Aorta (tissue), 5 donors: ENCODE results near the gene ABHD16B. TPM values are rescaled to one million over a fixed set of nuclear protein-coding genes. Genes with fewer than 3 reads are reported as not detected.

Experiments
- ATAC-seq: fragments of 200-7000 bp; cut with Tn5 transposase; one replicate; pipeline ENCODE4 v1.9.1; 2022; ENCODE audit warnings: moderate library complexity; ENCODE audit not compliant: low FRiP score
- DNase-seq, 2 donors: peaks; one replicate each; pipeline ENCODE4 v3.0.0-alpha.2; 2020
- H3K27ac ChIP-seq, 2 donors: one replicate each; pipeline ENCODE4 v1.5.1; 2013; ENCODE audit warnings: low read length in 2 of 2, mild to moderate bottlenecking in 2 of 2, moderate library complexity in 2 of 2, control low read depth in 1 of 2, inconsistent platforms in 1 of 2, low read depth in 1 of 2
- H3K27me3 ChIP-seq, 2 donors: one replicate each; pipeline ENCODE4 v1.6.1; 2013; ENCODE audit warnings: control low read depth in 1 of 2, low read length in 1 of 2, mild to moderate bottlenecking in 1 of 2, moderate library complexity in 1 of 2; ENCODE audit not compliant: insufficient read depth in 2 of 2, control insufficient read depth in 1 of 2
- H3K36me3 ChIP-seq, 2 donors: one replicate each; pipeline ENCODE4 v1.6.1; 2013; ENCODE audit warnings: control low read depth in 1 of 2, low read length in 1 of 2, mild to moderate bottlenecking in 1 of 2; ENCODE audit not compliant: insufficient read depth in 2 of 2, control insufficient read depth in 1 of 2
- H3K4me1 ChIP-seq, 2 donors: one replicate each; pipeline ENCODE4 v1.6.1; 2013; ENCODE audit warnings: low read length in 2 of 2, control low read depth in 1 of 2, mild to moderate bottlenecking in 1 of 2, moderate library complexity in 1 of 2; ENCODE audit not compliant: insufficient read depth in 2 of 2, control insufficient read depth in 1 of 2
- H3K4me3 ChIP-seq, 2 donors: one replicate each; pipeline ENCODE4 v1.5.1; 2013; ENCODE audit warnings: low read length in 2 of 2, control low read depth in 1 of 2, mild to moderate bottlenecking in 1 of 2
- H3K9me3 ChIP-seq: one replicate; pipeline ENCODE4 v1.6.1; 2013; ENCODE audit warnings: mild to moderate bottlenecking, low read length; ENCODE audit not compliant: control insufficient read depth
- WGBS, 2 donors: extraction: QIAGEN DNeasy Blood & Tissue Kit; methylation state at CpG; one replicate each; pipeline ENCODE4 v1.1.7; 2013; 5-methylcytosine and 5-hydroxymethylcytosine counted together
- intact Hi-C, 2 donors: fragments of 100-400 bp; cut with DNase I; formaldehyde crosslinking; loops; one replicate each; pipeline versions ENCODE4 v1.14.2 to v1.15.0; 2022
- polyA plus RNA-seq, 2 donors: library from polyadenylated mRNA; stranded (reverse); fragments of 200-250 nt; gene quantifications; one replicate each; pipeline ENCODE4 v1.2.3, GENCODE V29; 2013
- total RNA-seq, 2 donors: library from RNA; stranded (reverse); fragmentation: NEBNext Ultra II Directional; extraction: Animal tissue kit (Norgen Biotek cat#: 25700); gene quantifications; one replicate each; pipeline ENCODE4 v1.2.1, GENCODE V29; 2021
- donor health status: healthy with polysubstance abuse.
- donor health status: Bipolar disorder and iron deficiency.
- donor health status: DM: no; HTN: no; CAD: no.
- donor health status: DM: no; HTN: no; CAD: no.
- donor health status: DM: yes; HTN: yes; CAD: no.

The ABHD16B gene
- total and polyA plus RNA-seq, 4 donors: 0.38 TPM; not detected in 3

DNA sequence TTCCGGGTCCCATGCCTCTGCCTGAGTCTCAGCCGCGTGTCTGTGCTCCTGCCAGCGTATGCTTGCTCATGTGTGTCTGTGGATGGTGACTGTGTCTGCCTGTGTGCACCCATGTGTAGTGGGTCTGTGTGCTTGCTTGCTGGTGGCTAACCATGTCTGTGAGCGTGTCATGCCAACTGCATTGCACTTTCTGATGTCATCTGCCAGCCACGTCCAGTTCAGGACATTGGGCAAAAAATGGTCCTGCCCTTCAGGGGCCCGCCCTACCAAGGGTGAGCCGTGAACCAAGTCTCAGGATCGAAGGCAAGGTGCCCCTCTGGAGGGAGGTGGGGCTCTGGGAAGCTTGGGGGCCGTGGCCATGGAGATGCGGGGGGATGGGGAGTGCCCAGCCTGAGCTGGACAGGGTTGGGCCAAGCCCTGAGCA is 20.9 kb upstream of the ABHD16B start:
- intact Hi-C loops: no loop called here
- Histone ChIP-seq H3K4me1 (no peaks in the 10 kb centered on the region), H3K27ac (no peak overlapping the region), H3K27me3 (no peaks in the 10 kb centered on the region), H3K4me3 (no peak overlapping the region), H3K36me3 (no peaks in the 10 kb centered on the region), H3K9me3 (no peaks in the 10 kb centered on the region)
- DNase-seq (no peak), ATAC-seq (no peak)
- WGBS, 2 donors: 82 to 84% methylated on average over 11 of the region's 11 CpGs

DNA sequence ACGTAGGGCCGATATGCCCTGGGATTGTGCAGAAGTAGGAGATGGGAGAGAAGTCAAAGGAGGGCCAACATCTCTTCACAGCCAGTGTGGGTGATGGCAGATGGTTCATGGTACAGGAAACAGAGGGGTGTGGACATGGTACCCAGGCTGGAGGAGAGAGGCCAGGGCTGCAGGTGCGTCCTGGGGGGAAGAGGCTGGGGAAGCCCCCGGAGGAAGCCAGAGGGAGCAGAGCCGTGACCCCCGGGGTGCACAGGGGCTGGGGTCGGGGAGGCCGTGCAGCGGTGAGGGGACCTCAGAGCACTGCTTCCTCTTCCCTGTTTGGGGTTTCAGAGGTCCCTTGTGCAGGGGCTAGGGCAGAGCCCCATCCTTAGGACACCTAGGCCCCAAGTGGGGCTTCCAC is 19.0 kb upstream of the ABHD16B start:
- no peaks in the 10 kb centered on the region for H3K36me3 ChIP-seq
- intact Hi-C loops: no loop called here
- no peaks in the 10 kb centered on the region for H3K4me1 ChIP-seq
- ATAC-seq (no peak), DNase-seq (no peak)
- H3K27me3 ChIP-seq: no peaks in the 10 kb centered on the region
- no peak overlapping the region for H3K27ac ChIP-seq
- H3K9me3 ChIP-seq: no peaks in the 10 kb centered on the region
- H3K4me3 ChIP-seq: no peak overlapping the region
- WGBS, 2 donors: 87 to 96% methylated on average over 4 to 9 of the region's 9 CpGs

DNA sequence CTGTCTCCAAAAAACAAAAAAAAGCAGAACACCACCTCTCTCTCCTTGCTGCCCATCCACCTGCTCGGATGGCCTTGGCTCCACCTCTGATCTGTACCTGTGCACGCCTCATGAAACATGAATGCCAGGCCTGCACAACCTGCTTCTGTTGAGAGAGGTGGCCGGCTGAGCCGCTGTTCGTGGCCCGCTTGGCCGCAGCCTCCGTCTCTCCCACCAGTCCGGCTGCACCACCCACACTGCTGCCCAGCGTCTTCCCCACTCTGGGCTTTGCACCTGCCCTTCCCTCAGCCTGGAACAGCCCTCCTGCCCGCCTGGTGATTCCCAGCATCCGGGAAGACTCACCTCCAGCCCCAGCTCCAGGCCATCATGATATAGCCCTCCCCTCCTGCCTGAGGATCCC is 18.1 kb upstream of the ABHD16B start:
- no peak overlapping the region for H3K27ac ChIP-seq
- DNase-seq: no peak
- ATAC-seq: no peak
- H3K36me3 ChIP-seq: no peaks in the 10 kb centered on the region
- intact Hi-C loops: no loop called here
- no peak overlapping the region for H3K4me3 ChIP-seq
- no peaks in the 10 kb centered on the region for H3K9me3 ChIP-seq
- WGBS, 2 donors: 91% methylated on average over 12 of the region's 12 CpGs
- H3K4me1 ChIP-seq: no peaks in the 10 kb centered on the region
- H3K27me3 ChIP-seq: no peaks in the 10 kb centered on the region

DNA sequence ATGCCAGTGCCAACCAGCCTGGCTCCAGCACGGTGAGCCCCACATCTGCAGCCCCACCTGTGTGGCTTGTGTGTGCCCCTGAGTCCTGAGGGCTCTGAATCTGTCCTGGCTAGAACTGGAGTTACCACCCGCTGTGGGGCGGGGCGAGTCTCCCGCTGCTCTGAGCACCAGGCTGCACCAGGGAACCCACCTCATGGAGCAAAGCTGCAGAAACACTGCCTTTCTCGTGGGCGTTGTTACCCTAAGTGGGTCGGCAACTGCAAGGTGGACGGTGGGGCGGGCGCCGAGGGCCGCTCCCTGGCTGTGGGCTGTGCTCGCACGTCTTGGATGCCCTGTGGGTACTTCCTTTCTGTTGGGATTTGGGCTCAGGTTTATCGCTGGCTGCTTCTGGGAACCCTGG is 17.5 kb upstream of the ABHD16B start:
- H3K27me3 ChIP-seq: no peaks in the 10 kb centered on the region
- DNase-seq: no peak
- no peaks in the 10 kb centered on the region for H3K36me3 ChIP-seq
- no peaks in the 10 kb centered on the region for H3K4me1 ChIP-seq
- no peaks in the 10 kb centered on the region for H3K9me3 ChIP-seq
- no peak for ATAC-seq
- intact Hi-C loops: no loop called here
- H3K4me3 ChIP-seq: no peak overlapping the region
- 79 to 84% methylated on average over 16 of the region's 16 CpGs for WGBS, 2 donors
- no peak overlapping the region for H3K27ac ChIP-seq

DNA sequence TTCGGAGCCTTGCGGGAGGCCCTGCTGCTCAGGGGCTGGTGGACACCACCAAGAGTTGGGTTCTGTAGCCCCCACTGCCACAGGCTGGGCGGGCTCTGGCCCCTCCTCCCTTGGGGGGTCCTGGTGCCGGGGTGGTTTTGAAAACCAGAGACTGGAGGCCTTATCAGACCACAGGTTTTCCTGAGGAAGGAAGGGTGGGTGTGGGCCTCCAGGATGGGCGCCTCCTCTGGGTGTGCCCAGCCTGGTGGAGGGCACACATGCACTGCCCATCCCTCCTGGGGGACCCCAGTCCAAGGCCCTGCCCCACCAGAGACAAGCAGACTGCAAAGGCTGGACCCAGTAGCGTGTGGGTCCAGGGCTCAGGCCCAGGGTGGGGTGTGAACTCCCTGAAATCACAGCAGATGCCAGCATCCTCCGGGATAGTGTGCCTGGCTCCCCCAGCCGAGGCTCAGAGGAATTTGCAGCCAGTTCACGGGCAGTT is 16.7 kb upstream of the ABHD16B start:
- Histone ChIP-seq H3K27ac (no peak overlapping the region), H3K9me3 (no peaks in the 10 kb centered on the region), H3K4me3 (no peak overlapping the region), H3K4me1 (no peaks in the 10 kb centered on the region), H3K36me3 (no peaks in the 10 kb centered on the region), H3K27me3 (no peaks in the 10 kb centered on the region)
- 83 to 90% methylated on average over 9 of the region's 9 CpGs for WGBS, 2 donors
- DNase-seq (no peak), ATAC-seq (no peak)
- intact Hi-C loops: no loop called here

DNA sequence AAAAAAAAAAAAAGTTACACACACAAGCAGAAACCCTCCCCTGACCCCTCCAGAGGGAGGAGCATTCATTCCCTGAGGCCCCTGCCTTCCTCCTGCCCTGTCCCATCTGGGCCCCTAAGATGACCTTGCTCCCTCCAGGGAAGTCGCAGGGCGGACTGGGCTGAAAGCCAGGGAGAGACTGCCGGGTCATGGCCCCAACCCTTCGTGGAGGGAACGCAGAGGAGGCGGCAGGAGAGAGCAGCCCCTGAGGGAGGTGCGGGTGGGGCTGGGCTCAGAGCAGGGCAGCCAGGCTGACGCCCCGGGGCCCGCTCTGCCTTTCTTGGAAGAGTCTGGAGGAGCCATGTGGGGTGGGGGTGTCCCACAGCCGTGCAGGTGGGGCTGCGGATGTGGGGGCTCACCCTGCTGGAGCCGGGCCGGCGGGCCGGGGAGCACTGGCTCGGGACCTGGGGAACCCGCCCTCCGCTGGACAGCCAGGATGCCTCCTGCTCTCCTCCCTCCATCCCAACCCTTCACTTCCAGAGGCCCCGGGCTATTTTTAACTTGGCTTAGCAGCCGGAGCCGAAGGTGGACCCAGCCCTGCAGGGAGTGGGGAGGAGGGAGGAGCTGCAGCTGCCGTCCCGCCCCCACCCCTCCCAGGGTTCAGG is 15.0 kb upstream of the ABHD16B start:
- no peak overlapping the region for H3K27ac ChIP-seq
- ATAC-seq: peak; percentile 70

GRCh38 chr20:63846888-63847236 is 14.4 kb upstream of the ABHD16B start:
- intact Hi-C loops: no loop called here
- Histone ChIP-seq H3K27ac (no peak overlapping the region), H3K9me3 (no peaks in the 10 kb centered on the region), H3K36me3 (no peaks in the 10 kb centered on the region), H3K4me3 (no peak overlapping the region), H3K27me3 (no peaks in the 10 kb centered on the region), H3K4me1 (no peaks in the 10 kb centered on the region)
- DNase-seq (no peak), ATAC-seq (no peak)
- 53 to 56% methylated on average over 3 of the region's 3 CpGs for whole genome bisulfite sequencing, 2 donors

More for the DNA sequence above, 15.0 kb upstream of the ABHD16B start:
- peak in 1 of 2 donors; percentile 82 for DNase-seq
- no peaks in the 10 kb centered on the region for H3K27me3 ChIP-seq
- WGBS, 2 donors: 1 to 2% methylated on average over 19 to 24 of the region's 24 CpGs
- H3K4me1 ChIP-seq: no peaks in the 10 kb centered on the region
- no peaks in the 10 kb centered on the region for H3K36me3 ChIP-seq
- intact Hi-C loops: no loop called here
- H3K9me3 ChIP-seq: no peaks in the 10 kb centered on the region
- no peak overlapping the region for H3K4me3 ChIP-seq

DNA sequence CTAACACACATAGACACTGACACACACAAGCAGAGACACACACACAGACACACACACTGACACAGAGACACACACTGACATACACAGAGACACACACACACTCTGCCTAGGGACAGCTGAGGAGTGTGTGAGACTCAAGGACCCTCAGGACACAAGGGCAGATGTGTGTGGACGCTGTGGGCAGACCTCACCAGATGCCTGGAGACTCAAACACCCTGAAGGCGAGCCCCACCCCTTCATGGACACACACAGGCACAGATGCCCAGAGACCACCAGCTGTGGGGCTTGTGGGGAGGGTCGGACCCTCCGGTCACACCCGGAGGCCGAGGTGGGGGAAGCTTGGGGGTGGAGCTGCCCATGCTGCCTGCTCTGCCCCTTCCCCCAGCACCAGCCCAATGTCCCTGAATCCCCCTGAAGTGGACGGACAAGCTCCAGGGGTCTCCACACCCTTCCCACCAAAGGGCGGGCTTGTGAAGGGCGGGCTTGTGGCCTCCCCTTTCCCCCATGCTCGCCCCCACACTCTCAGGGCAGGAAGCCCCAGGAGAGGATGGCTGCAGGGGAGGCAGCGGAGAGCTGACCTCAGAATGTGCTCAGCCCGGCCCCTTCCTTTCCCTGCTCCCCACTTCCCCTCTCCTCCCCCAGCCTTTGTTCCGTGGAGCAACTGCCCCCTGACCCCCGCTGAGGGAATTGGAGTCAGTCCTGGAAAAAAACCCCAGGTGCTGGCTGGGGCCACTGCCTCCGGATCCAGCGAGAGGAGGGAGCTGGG is 13.9 kb upstream of the ABHD16B start:
- 70 to 77% methylated on average over 15 to 16 of the region's 16 CpGs for WGBS, 2 donors
- Histone ChIP-seq H3K4me3 (no peak overlapping the region), H3K27me3 (no peaks in the 10 kb centered on the region), H3K9me3 (no peaks in the 10 kb centered on the region), H3K36me3 (no peaks in the 10 kb centered on the region), H3K27ac (no peak overlapping the region), H3K4me1 (no peaks in the 10 kb centered on the region)
- intact Hi-C loops: no loop called here
- DNase-seq (no peak), ATAC-seq (no peak)
